ENCODE data around the gene SEZ6L. TPM values are rescaled to one million over a fixed set of nuclear protein-coding genes. Genes with fewer than 3 reads are reported as not detected.

The SEZ6L gene
- total RNA-seq, 1 donor from 2014 or later, result 1.2 TPM

DNA sequence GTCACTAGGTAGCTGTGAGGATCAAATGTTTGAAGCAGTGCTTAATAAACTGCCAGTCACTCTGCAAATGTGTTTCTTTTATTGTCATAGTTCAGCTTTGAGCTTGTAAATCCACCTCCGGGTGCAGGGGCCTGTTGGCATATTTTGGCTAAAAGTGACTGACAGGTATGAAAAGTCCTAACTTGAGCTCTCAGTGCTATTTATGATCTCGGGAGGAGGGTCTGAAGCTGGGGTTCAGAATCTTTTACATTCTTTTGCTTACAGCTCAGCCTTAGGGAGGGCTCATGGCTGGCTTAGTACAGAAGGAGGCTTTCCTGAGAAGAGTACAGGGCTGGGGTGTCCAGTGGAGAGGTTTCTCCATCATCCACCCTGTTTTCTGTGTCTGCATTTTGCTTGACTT lies 261.3 kb downstream of the SEZ6L start:
- TF ChIP-seq, protein P1, sequence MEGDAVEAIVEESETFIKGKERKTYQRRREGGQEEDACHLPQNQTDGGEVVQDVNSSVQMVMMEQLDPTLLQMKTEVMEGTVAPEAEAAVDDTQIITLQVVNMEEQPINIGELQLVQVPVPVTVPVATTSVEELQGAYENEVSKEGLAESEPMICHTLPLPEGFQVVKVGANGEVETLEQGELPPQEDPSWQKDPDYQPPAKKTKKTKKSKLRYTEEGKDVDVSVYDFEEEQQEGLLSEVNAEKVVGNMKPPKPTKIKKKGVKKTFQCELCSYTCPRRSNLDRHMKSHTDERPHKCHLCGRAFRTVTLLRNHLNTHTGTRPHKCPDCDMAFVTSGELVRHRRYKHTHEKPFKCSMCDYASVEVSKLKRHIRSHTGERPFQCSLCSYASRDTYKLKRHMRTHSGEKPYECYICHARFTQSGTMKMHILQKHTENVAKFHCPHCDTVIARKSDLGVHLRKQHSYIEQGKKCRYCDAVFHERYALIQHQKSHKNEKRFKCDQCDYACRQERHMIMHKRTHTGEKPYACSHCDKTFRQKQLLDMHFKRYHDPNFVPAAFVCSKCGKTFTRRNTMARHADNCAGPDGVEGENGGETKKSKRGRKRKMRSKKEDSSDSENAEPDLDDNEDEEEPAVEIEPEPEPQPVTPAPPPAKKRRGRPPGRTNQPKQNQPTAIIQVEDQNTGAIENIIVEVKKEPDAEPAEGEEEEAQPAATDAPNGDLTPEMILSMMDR (IDR thresholded peaks at IDR 0.05; ENCODE audit: unreplicated experiment), result no peak
- Mint-ChIP-seq H3K27ac (ENCODE audit: unreplicated experiment) (peak overlapping the region; percentile 16), H3K4me3 (ENCODE audit: unreplicated experiment) (peak overlapping the region; percentile 95), H3K27me3 (ENCODE audit: unreplicated experiment) (peaks cover 2% of the 10 kb centered on the region), H3K36me3 (ENCODE audit: low read depth, unreplicated experiment) (peaks cover 14% of the 10 kb centered on the region), H3K4me1 (ENCODE audit: unreplicated experiment) (peaks cover 35% of the 10 kb centered on the region), H3K9me3 (ENCODE audit: unreplicated experiment) (no peaks in the 10 kb centered on the region)
- no peak for DNase-seq (ENCODE audit: low spot score)

DNA sequence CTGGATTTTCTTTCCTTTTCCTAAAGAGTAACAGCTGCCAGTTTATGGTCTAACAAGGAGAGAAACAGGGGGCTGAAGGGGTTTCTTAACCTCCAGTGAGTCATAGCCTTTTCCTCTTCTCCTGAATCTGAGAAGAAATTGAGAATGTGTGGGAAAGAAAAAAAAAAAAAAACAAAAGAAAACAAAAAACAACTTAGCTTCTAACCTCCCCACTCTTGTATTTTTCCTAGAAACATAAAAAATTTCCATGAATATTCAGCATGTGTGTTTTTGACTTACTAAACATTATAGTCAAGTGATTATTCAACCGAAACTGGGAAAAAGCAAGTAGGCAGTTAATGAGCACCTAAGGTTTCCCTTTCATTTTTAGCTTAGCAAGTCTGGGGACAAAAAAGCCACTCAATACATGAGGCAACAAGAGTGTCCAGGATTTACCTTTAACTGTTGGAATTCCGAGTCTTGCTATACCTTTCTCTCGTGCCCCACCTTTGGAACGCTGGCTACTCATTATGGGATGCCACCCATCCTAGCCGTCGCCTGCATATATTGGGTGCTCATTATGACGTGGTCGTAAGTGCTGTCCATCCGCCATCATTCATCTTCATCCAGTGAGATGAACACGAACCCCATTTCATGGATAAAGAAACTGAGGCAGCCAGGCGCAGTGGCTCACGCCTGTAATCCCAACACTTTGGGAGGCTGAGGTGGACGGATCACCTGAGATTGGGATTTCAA lies 262.2 kb downstream of the SEZ6L start:
- H3K4me1 Mint-ChIP-seq (ENCODE audit: unreplicated experiment), result peaks cover 35% of the 10 kb centered on the region
- peaks cover 14% of the 10 kb centered on the region for H3K36me3 Mint-ChIP-seq (ENCODE audit: low read depth, unreplicated experiment)
- peaks cover 2% of the 10 kb centered on the region for H3K27me3 Mint-ChIP-seq (ENCODE audit: unreplicated experiment)
- H3K27ac Mint-ChIP-seq (ENCODE audit: unreplicated experiment), result peak overlapping the region; percentile 26
- TF ChIP-seq, protein P1 (IDR thresholded peaks at IDR 0.05; ENCODE audit: unreplicated experiment), result no peak
- H3K9me3 Mint-ChIP-seq (ENCODE audit: unreplicated experiment), result no peaks in the 10 kb centered on the region
- H3K4me3 Mint-ChIP-seq (ENCODE audit: unreplicated experiment), result no peak overlapping the region
- DNase-seq (ENCODE audit: low spot score), result no peak

DNA sequence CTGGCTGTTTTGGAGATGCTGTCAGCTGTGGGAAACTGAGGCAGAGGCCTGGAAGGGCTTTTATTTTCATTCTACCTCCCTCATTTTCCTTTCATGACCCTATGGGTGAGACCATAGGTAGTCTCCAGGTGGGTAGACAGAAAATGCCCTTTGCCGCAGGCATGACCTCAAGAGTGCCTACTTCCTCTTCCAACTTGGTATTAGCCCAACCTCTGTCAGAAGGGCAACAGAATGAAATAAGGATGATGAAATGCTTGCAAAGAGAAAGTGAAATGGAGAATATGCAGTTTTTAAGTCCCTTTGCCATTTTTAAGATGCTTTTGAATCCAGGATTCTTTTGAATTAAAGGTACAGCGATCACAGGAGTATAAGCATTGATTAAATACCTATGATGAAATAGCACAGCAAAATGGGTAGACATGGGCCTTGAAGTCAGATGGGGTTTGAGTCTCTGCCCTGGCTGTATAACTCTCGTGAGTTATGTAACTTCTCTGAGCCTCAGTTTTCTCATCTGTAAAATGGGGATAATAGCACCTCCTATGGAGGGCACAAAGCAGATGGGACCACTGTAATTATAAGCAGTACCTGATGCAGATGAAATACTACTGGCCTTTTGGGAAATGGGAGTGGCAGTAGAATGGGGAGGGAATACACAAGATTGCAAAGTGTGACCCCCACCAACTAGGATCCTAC lies 263.5 kb downstream of the SEZ6L start:
- Mint-ChIP-seq H3K4me1 (ENCODE audit: unreplicated experiment) (peaks cover 33% of the 10 kb centered on the region), H3K27ac (ENCODE audit: unreplicated experiment) (no peak overlapping the region), H3K36me3 (ENCODE audit: low read depth, unreplicated experiment) (peaks cover 14% of the 10 kb centered on the region), H3K4me3 (ENCODE audit: unreplicated experiment) (no peak overlapping the region), H3K9me3 (ENCODE audit: unreplicated experiment) (no peaks in the 10 kb centered on the region), H3K27me3 (ENCODE audit: unreplicated experiment) (peaks cover 4% of the 10 kb centered on the region)
- TF ChIP-seq, protein P1 (IDR thresholded peaks at IDR 0.05; ENCODE audit: unreplicated experiment), result no peak
- no peak for DNase-seq (ENCODE audit: low spot score)
